Testis (tissue), 3 donors: ENCODE results near the gene SPIN2A. TPM values are rescaled to one million over a fixed set of nuclear protein-coding genes. Genes with fewer than 3 reads are reported as not detected.
"Not testable (repeated sequence)": the region's sequence is repeated elsewhere in the genome, so short reads cannot be mapped to it uniquely, and the experiment has no call there.

Source experiments
- DNase-seq: peaks from one replicate; pipeline ENCODE4 v3.0.0-alpha.2; 2019
- H3K27ac ChIP-seq, 2 donors: fragments of 200-600 bp; sonication (generic); one replicate each; pipeline ENCODE4 v1.5.1; 2019
- H3K27me3 ChIP-seq: fragments of 200-600 bp; sonication (generic); one replicate; pipeline ENCODE4 v1.5.1; 2019
- H3K36me3 ChIP-seq: fragments of 200-600 bp; sonication (generic); one replicate; pipeline ENCODE4 v1.5.1; 2017; ENCODE audit warnings: low read depth; ENCODE audit errors: missing control alignments
- H3K4me1 ChIP-seq: fragments of 200-600 bp; sonication (generic); one replicate; pipeline ENCODE4 v1.5.1; 2019
- H3K4me3 ChIP-seq, 2 donors: fragments of 200-600 bp; sonication (generic); one replicate each; pipeline ENCODE4 v1.5.1; 2017 to 2019
- H3K9me3 ChIP-seq: fragments of 200-600 bp; sonication (generic); one replicate; pipeline ENCODE4 v1.5.1; 2017
- POLR2A ChIP-seq: fragments of 450-650 bp; IDR thresholded peaks from one replicate; pipeline ENCODE4 v1.6.1; 2017; ENCODE audit warnings: antibody characterized with exemption, mild to moderate bottlenecking, moderate library complexity
- WGBS, 2 donors: methylation state at CpG; one replicate each; pipeline ENCODE4 v1.1.5; 2018; 5-methylcytosine and 5-hydroxymethylcytosine counted together
- intact Hi-C: fragments of 100-400 bp; cut with DNase I; formaldehyde crosslinking; loops from one replicate; pipeline ENCODE4 v1.15.1; 2023; ENCODE audit warnings: low total_unique reads
- polyA plus RNA-seq: library from polyadenylated mRNA; stranded (reverse); fragments of 350-450 nt; fragmentation: Illumina TruSeq; extraction: RNeasy Lipid Tissue Mini Kit (QIAGEN cat#74804); gene quantifications from one replicate; pipeline ENCODE4 v1.2.3, GENCODE V29; 2014; ENCODE audit warnings: low read depth, low replicate concordance; ENCODE audit not compliant: insufficient read depth
- total RNA-seq, 2 donors: library from RNA; depleted of rRNA; stranded (reverse); fragments of >200 nt; gene quantifications; one replicate each; pipeline ENCODE4 v1.2.3, GENCODE V29; 2016
- TF ChIP-seq, protein P1 (sequence below), 3 experiments: fragments of 450-650 bp in 2 of 3; fragments of 200-600 bp in 1 of 3; sonication (generic) in 1 of 3; IDR thresholded peaks; one replicate each; pipeline ENCODE4 v1.5.1; 2016 to 2019; ENCODE audit warnings: antibody characterized with exemption in 3 of 3, mild to moderate bottlenecking in 2 of 3, moderate library complexity in 1 of 3

SPIN2A gene
- total and polyA plus RNA-seq, 3 donors from 2014 or later = 0.34 to 0.99 (median 0.71) TPM

DNA sequence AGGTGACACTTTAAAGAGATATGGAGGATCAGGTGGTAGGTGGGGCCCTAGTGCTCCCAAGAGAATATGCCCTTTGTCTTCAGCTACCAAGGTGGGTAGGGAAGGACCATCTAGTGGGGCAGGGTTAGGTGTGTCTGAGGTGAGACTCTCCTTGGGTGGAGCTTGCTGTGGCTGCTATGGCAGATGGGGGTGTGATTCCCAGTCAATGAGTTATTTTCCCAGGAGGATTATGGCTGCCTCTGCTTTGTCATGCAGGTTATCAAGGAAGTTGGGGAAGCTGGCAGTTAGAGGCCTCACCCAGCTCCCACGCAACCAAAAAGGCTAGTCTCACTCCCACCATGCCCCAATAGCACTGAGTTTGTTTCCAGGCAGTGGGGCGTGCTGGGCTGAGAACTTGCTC, 18.0 kb upstream of the SPIN2A start:
- H3K4me3 ChIP-seq = no peak overlapping the region
- H3K36me3 ChIP-seq = no peaks in the 10 kb centered on the region
- H3K27me3 ChIP-seq = no peaks in the 10 kb centered on the region
- intact Hi-C loops = no loop called here
- TF ChIP-seq, protein P1, sequence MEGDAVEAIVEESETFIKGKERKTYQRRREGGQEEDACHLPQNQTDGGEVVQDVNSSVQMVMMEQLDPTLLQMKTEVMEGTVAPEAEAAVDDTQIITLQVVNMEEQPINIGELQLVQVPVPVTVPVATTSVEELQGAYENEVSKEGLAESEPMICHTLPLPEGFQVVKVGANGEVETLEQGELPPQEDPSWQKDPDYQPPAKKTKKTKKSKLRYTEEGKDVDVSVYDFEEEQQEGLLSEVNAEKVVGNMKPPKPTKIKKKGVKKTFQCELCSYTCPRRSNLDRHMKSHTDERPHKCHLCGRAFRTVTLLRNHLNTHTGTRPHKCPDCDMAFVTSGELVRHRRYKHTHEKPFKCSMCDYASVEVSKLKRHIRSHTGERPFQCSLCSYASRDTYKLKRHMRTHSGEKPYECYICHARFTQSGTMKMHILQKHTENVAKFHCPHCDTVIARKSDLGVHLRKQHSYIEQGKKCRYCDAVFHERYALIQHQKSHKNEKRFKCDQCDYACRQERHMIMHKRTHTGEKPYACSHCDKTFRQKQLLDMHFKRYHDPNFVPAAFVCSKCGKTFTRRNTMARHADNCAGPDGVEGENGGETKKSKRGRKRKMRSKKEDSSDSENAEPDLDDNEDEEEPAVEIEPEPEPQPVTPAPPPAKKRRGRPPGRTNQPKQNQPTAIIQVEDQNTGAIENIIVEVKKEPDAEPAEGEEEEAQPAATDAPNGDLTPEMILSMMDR (IDR thresholded peaks at IDR 0.05) = no peak
- no peak for TF ChIP-seq POLR2A
- WGBS, 2 donors = 59% methylated on average over 2 of the region's 2 CpGs; no CpG with 5 or more reads in 1 of the 2 donors
- H3K4me1 ChIP-seq = no peaks in the 10 kb centered on the region
- H3K9me3 ChIP-seq = no peaks in the 10 kb centered on the region
- no peak for DNase-seq
- no peak overlapping the region for H3K27ac ChIP-seq

DNA sequence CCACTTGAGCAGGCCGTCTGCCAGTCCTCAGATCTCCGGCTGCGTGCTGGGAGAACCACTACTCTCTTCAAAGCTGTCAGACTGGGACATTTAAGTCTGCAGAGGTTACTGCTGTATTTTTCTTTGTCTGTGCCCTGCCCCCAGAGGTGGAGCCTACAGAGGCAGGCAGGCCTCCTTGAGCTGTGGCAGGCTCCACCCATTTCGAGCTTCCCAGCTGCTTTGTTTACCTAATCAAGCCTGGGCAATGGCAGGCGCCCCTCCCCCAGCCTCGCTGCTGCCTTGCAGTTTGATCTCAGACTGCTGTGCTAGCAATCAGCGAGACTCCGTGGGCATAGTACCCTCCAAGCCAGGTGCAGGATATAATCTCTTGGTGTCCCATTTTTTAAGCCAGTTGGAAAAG, 15.0 kb upstream of the SPIN2A start:
- H3K36me3 ChIP-seq, H3K27me3 ChIP-seq, intact Hi-C loops, H3K27ac ChIP-seq, H3K9me3 ChIP-seq, DNase-seq, H3K4me3 ChIP-seq, H3K4me1 ChIP-seq: not testable (repeated sequence)
- 50 to 90% methylated on average over 2 to 5 of the region's 8 CpGs for WGBS, 2 donors

DNA sequence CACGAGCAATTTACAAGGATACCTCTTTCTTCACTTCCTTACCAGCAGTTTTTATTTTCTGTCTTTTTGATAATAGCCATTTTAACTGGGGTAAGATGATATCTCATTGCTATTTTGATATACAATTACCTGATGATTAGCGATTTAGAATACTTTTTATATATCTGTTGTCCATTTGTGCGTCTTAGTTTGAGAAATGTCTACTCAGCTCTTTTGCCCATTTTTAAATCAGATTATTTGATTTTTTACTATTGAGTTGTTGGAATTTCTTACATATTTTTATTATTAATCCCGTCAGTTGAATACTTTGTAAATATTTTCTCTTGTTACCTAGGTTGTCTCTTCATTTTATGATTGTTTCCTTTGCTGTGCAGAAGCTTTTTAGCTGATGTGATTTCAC, 1.5 kb upstream of the SPIN2A start:
- Histone ChIP-seq H3K4me1 (no peaks in the 10 kb centered on the region), H3K27me3 (no peaks in the 10 kb centered on the region), H3K27ac (no peak overlapping the region), H3K4me3 (no peak overlapping the region), H3K36me3 (no peaks in the 10 kb centered on the region), H3K9me3 (no peaks in the 10 kb centered on the region)
- no peak for DNase-seq
- WGBS, 2 donors = 78 to 80% methylated on average over 4 of the region's 4 CpGs
- intact Hi-C loops = no loop called here
- no peak for TF ChIP-seq POLR2A
- TF ChIP-seq, protein P1 (IDR thresholded peaks at IDR 0.05) = no peak

DNA sequence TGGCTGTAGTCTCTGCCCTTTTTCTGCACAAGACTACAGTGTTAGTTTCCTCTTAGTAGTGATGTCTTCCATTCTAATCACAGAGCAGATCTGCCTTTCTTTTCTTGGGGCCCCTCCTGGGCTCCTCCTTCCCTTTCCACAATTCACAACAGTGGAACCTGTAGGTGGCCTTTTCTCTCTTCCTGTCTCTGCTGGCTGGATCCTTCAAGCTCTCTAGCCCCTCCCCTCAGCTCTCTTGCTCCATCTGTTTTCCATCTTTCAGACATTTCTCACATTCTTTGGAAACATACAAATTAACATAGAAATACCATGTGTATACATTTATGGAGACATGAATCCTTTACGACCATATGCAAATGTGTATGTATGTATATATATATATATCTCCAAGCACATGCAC, 304 bp upstream of the SPIN2A start:
- no peak overlapping the region for H3K4me3 ChIP-seq
- intact Hi-C loops = no loop called here
- DNase-seq = no peak
- H3K9me3 ChIP-seq = no peaks in the 10 kb centered on the region
- no peaks in the 10 kb centered on the region for H3K36me3 ChIP-seq
- TF ChIP-seq, protein P1 (IDR thresholded peaks at IDR 0.05) = no peak
- TF ChIP-seq POLR2A = no peak
- WGBS, 2 donors = 18 to 45% methylated on average over 1 of the region's 1 CpG
- no peak overlapping the region for H3K27ac ChIP-seq
- H3K4me1 ChIP-seq = no peaks in the 10 kb centered on the region
- no peaks in the 10 kb centered on the region for H3K27me3 ChIP-seq

DNA sequence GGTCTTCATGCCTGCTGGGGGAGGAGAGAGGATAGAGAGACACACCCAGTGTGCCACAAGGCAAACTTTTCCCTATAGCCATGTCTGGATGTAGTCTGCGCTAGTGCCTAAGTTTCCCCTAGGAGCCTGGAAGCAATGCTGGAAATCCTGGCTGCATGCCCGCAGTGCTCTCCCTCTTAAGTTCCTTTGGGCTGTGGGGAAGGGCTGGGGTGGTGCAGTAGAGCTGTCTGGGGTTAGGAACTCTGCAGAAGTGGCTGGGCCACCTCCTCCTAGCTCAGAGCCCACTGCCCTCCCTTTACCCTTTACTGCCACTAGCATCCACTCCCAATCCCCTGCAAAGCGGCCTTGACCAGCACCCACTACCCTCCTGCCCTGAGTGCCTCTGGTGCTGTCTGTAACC, 608 bp downstream of the SPIN2A start:
- H3K27ac ChIP-seq, intact Hi-C loops, H3K27me3 ChIP-seq, DNase-seq, H3K9me3 ChIP-seq, H3K36me3 ChIP-seq, H3K4me1 ChIP-seq, H3K4me3 ChIP-seq: not testable (repeated sequence)
- 92% methylated on average over 1 of the region's 3 CpGs; no CpG with 5 or more reads in 1 of the 2 donors for WGBS, 2 donors

DNA sequence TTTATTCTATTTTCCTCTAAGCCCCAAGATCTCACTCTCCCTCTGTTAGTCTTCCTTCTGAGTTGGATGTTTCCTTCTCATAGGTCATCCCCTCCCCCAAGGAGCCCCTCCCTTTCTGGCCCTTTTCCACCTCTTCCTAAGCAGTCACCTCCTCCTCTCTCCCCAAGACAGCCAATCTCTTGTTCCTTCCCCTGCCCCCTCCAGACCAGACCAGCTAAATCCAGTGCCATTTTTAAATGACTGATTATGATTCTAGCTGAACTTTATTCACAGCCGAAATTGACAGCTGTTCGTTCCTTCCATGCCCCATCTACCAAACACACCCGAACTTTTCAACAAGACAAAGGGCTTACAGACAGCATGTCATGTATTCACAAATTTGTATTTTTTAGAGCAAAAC, 1.9 kb downstream of the SPIN2A start:
- no peaks in the 10 kb centered on the region for H3K4me1 ChIP-seq
- no peak overlapping the region for H3K27ac ChIP-seq
- intact Hi-C loops = no loop called here
- DNase-seq = no peak
- no peaks in the 10 kb centered on the region for H3K36me3 ChIP-seq
- H3K9me3 ChIP-seq = no peaks in the 10 kb centered on the region
- TF ChIP-seq, protein P1 (IDR thresholded peaks at IDR 0.05) = no peak
- no peak for TF ChIP-seq POLR2A
- no peaks in the 10 kb centered on the region for H3K27me3 ChIP-seq
- WGBS, 2 donors = 89 to 96% methylated on average over 3 of the region's 3 CpGs
- no peak overlapping the region for H3K4me3 ChIP-seq
